ENCODE measurements around the gene KLHL30.
A peak's percentile ranks its signal among the peaks of the same experiment; 100 is the strongest.
"Not testable (repeated sequence)": the region's sequence is repeated elsewhere in the genome, so short reads cannot be mapped to it uniquely, and the experiment has no call there.

The KLHL30 gene

DNA sequence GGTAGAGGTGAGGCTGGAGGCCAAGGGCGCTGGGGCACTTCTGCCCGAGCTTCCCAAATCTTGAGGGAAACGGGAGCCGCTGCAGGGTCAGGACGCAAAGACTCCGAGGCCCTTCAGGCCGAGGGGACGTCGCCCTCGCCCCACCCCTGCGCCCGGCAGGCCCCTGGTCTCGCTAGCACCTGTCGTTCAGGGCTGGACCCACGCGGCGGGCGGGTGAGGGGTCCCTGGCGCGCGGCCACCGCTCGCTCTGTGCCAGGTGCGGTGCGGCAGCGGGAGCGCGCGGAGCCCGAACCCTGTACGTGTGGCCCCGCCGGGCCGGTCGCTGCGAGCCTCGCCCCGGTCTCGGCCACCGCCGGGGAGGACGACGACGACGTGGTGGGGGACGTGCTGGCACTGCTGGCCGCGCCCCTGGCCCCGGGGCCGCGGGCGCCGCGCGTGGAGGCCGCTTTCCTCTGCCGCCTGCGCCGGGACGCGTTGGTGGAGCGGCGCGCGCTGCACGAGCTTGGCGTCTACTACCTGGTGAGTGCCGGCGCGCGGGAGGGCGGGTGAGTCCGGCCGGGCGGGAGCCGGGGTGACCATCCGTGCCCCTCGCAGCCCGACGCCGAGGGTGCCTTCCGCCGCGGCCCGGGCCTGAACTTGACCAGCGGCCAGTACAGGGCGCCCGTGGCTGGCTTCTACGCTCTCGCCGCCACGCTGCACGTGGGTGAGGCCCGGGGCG, 25.2 kb downstream of the KLHL30 start:
- no peak for DNase-seq (ENCODE audit: low spot score)

DNA sequence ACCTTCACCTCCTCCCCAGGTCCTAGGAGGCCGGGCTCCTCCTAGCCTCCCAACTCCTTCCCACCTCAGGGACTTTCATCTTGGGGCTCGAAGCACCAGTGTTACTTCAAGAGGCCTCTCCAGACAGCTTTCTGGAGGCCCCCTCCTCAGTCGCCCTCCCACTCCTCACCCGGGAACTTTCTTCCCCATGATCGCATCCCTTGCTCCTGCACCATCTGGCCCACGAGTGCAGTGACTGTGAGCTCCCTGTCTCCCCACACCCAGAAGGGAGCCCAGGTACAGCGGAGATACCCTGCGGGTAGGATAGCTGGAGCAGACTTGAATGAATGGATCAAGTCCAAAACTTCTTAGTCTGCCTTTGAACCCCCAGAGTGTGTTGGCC, 26.4 kb downstream of the KLHL30 start:
- no peak for DNase-seq (ENCODE audit: low spot score)

DNA sequence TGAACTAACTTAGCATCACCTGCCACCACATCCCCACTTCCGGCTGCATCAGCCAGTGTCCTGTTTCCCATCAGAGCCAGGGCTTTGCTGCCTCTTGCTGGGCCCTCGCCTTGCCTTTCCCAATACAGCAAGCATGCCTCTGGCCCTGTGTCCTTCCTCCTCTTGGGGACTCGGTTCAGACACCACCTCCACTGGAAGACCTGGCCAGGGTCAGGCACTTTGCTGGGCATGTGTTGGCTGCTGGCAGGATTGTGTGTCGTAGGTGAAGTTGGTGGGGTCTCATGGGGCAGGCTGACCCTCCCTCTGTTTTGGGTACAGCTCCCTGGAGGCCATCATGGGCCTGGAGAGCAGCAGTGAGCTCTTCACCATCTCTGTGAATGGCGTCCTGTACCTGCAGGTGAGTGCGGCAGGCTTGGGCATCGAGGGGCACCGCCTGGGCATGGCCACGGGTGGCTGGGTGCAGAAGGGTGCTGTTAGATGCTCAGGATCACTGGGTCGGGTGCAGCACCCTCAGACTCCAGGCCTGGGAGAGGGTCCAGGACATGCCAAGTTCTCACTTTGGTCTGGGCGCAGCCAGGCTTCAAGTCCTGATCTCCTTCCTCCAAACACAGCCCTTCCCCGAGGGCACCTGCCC, 26.9 kb downstream of the KLHL30 start:
- DNase-seq (ENCODE audit: low spot score): no peak

DNA sequence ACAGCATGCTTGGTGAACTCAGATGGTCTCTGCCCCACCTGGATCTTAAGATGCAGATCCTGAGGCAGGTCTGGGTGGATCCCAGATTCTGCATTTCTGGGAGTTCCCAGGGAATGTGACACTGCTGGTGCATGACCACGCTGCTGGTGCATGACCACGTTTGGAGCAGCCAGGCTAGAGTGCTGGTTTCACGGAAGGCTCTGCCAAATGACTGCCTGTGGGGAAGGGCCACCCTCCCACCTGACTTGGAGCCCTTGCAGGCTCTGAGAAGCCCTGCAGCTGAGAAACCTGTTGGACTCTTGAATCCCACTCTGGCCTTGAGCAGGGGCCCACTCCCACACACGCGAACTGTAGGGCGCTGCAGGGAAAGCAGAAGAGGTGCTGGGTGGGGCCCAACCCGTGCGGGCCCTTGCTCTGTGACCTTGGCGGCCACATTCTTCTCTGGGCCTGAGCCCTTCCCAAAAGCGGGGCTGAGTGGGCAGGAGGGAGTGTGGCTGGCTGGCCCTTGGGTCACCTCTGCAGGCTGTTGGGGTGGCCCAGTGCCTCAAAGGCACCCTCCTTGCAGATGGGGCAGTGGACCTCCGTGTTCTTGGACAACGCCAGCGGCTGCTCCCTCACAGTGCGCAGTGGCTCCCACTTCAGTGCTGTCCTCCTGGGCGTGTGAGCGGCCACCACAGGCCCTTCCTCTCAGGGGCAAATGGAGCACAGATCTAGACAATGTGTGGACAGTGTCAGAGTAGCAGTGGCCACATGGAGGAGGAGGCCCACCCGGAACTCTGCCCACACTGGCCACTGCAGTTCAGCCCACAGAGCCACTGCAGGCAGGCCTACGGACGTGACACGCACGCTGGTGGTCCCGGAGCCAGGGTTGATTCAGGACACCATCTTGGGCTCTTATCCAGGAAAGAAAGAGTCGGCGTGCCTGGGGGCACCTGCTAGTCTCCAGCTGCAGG, 28.2 kb downstream of the KLHL30 start:
- DNase-seq (ENCODE audit: low spot score): no peak

DNA sequence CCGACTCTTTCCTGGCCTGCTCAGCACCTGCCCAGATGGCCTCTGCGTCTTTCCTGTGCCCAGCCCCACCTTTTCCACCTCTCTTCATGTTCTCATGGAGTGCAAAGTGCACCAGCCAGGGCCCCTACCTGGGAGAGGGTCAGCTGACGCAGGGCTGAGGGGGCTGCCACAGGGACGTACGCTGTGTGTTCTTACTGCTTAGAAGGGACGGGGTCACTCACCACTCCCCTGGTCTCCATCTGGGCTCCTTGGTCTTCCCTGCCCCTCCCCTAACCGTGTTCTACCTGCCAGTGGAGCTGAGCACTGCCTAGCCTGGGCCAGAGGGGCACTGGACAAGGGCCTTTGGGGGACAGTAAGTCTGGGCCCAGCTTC, 28.9 kb downstream of the KLHL30 start:
- DNase-seq (ENCODE audit: low spot score): no peak

DNA sequence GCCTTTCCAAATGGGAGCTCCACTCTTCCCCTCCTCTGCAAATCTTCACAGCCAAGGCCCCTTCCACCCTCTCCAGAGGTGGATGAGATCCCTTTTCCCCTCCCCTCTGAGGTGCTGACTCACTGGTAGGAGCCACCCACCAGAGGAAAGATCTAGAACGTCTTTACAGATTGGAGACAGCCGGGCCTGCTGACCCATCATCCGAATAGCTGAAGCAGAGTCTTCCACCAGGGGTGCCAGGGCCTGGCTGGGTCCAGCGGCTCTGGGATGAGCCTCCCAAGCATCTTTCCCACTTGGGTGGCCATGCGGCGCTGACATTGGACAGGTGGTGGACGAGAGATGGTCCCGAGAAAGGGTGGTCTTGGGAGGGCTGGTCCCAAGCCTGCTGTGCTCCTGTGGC, 29.3 kb downstream of the KLHL30 start:
- no peak for DNase-seq (ENCODE audit: low spot score)

DNA sequence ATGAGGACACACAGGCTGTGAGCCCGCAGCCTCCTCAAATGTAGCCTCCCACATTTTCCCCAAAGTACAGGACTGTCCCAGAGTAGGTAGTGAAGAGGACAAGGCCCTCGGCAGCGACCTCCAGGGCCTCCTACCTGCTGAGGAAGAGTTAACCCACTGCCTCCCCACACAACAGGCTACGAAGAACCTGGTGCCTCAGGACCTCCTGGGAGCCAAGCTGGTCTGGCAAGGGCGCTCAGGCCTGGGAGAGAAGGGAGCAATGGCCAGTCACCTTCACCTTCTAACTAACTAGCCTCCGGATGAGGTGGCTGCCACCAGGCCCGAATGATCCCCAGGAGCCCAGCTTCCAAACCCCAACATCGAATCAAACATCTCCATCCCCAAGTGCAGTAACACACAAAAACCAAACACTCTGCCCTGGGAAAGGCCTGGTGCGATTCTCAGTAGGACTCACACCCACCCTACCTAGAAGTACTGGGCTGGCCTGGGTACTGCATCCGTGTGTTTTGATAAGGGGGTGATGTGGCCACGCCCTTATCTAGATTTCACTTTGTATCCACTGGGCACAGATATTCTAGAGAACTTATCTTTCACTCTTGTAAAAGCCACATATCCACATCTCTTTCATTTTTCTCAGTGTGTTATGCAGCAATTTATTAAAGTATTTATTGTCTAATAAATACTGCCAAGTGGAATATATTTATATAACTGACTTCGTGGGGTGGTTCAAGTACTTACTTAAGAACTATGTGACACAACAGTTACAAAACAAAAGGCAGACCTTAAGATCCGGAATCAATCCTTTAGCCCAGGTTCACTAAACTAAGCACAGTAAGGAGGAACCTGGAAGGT, 30.0 kb downstream of the KLHL30 start:
- no peak for DNase-seq (ENCODE audit: low spot score)

DNA sequence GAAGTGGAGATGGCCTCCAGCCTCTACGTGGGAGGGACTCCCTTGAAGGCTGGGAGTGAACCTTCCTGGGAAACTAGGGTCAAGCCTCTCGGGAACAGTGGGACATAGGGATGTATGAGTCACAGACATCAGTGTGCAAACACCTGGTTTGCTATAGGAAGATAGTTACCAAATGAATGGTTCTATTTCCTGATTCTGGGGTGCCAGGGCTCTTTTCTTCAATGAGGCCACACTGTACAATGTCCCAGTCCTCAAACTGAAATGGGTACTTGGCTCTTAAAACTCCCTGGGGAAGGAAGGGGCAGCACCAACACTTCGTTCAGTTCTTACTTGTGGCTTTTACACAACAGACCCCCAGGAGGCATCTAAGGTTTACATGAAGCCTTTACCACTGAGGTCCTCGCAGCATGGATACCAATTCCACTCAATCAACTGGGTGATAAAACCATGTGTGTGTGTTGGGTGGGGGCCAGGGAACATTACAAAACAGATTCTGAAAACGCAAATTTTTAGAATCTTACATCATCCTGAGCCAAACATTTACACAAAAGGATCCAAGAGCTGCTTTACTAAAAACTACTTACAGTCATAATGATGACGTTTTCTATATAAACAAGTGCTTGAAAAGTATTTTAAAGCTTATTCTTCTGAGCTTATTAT, 30.7 kb downstream of the KLHL30 start:
- DNase-seq (ENCODE audit: low spot score): peak; percentile 73

DNA sequence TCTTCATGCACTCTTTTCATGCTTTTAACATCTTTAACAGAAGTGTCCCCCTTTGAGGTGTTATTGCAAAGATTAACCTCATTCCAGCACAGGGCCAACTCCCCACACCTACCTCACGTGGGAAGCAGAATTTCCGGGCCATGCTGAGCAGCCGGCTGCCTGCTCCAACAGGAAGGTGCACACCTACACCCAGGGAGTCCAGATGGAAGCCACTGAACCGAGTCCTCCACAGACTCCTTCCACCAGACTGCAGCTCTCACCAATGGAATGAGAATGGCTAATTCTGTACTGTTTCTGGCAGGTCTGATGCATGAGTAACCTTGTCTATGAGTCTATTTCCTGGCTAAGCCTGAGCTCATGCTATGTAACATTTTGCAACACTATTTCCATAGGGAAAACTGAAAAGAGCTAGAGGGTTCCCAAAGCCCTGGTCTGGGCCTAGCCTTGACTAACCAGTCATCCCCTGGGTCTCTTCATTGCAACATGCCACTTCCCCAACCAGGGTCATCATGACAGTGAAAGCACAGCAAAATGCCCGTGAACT, 31.3 kb downstream of the KLHL30 start:
- DNase-seq (ENCODE audit: low spot score): peak; percentile 92

DNA sequence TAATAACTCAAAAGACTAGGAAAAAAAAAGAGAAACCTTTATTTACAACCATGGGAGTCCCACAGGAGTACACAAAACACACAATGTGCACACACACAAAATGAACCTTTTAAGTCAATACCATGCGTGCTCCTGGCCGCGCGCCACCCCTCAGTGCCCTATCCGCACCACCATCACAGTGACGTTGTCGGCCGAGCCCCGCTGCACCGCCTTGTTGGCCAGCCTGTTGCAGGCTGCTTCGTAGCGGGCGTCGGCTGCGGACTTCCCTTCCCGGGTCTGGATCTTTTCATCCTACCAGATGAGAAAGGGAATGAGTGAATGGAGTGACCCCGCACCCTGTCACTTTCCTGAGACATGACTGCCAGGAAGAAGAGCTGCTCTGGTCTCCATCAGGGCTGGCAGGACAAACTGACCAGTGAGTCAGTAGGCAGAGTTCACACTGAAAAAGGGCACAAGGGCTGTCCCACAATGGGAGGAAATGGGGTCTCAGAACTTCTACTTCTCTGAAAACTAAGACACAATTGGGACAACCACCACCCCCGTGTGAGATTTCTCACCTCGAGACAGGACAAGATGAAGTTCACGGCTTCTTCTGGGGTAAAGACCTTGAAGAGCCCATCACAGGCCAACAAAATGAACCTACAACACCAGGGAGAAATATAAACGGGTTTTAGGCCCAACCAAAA, 32.1 kb downstream of the KLHL30 start:
- no peak for DNase-seq (ENCODE audit: low spot score)

DNA sequence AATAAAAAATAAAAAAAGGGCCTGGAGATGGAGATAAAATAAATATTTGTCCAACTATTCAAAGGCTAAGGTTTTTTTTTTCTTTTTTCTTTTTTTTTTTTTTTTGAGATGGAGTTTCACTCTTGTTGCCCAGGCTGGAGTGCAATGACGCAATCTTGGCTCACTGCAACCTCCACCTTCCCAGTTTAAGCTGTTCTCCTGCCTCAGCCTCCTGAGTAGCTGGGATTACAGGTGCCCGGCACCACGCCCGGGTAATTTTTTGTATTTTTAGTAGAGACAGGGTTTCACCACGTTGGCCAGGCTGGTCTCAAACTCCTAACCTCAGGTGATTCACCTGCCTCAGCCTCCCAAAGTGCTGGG, 32.6 kb downstream of the KLHL30 start:
- DNase-seq (ENCODE audit: low spot score): not testable (repeated sequence)

DNA sequence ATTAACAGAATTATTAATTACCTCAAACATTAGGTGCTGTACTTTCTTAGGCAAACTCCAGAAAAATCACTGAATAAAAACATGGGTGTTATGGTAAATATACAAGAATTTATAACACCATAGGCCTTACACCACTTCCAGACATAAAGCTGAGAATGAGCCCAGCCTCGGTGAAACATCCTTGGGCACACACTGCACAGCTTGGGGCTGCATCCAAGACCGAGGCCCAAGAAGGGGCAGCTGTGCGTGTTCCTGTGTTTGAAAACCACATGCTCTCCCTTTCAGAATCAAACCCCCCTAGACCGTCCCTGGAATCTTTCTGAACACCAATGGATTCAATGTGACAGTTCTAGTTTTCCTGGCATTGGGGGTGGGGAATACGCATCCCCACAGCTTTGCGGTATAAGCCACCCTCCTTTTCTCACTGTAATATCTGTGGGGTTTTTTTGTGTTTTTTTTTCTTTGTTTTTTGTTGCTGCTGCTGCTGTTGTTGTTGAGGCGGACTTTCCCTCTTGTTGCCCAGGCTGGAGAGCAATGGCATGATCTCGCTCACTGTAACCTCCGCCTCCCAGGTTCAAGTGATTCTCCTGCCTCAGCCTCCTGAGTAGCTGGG, 33.2 kb downstream of the KLHL30 start:
- no peak for DNase-seq (ENCODE audit: low spot score)

DNA sequence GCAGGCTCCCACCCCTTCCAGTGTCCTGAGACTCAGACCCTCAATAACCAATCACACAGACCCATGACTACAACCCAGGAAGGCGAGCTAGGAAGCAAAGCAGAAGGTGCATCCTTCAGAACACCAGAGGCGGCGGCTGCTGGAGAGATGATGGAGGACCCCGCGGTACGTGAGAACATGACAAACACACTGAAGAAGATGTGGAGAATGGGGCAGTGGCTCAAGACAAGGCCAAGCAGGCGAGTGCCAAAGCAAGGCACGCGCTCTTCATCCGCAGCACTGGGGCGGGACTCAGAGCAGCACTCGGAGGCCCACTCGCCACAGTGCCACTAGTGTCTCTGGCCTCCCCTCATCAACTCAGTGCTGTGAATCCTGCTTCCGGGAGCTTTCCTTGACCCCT, 34.0 kb downstream of the KLHL30 start:
- no peak for DNase-seq (ENCODE audit: low spot score)

DNA sequence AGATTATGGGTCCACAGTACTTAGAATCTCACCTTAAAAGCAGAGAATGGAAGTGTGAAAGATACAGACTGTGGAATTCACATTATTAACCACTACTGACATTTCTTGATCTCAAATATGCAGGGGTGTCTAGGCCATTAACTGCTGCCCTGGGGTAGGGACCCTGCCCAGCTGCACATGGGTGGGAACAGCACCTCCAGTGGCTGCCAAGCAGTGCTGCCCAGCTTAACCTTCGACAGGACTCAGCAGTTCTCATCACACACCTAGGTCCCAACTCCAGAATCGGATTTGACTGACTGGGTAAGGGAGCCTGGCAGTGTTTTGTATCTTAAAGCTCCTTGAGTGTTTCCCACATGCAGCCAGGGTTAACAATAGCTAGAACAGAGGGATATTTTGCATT, 35.2 kb downstream of the KLHL30 start:
- DNase-seq (ENCODE audit: low spot score): no peak

DNA sequence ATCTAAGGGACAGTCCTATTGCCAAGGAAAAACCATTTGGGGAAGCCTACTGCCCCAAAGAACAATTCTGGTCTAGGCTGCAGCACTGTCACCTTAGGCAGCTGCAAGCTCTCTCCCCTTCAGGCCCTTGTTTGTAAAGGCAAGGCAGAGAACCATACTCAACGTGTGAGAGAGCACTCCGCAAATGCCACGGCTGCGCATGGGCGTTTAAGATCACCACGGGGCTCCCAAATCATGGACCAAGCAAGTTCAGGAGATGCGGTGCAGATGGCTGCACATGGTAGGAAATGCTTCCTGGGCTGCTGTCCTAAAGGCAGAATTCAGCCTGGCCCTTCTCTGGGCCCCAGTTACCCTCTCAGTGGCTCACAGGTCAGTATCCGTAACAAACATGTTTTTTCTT, 35.8 kb downstream of the KLHL30 start:
- DNase-seq (ENCODE audit: low spot score): no peak

DNA sequence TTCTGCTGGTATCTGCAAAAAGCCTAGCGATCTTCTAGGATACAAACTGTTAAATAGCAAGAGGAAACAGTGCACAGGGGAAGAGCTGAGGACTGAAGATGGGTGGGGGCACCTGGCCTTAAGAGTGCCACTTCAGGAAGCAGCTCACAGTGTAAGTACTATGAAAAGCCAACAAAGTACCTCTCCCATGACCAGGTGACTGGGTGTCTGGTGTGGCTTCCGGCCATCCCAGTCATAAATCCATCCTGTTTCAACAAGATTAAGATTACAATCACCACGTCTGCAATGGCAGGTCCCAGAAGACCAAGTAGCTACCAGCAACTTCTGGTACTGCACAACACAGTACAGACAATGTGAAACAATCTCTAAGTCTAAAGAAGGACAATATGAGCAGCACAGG, 36.2 kb downstream of the KLHL30 start:
- no peak for DNase-seq (ENCODE audit: low spot score)

DNA sequence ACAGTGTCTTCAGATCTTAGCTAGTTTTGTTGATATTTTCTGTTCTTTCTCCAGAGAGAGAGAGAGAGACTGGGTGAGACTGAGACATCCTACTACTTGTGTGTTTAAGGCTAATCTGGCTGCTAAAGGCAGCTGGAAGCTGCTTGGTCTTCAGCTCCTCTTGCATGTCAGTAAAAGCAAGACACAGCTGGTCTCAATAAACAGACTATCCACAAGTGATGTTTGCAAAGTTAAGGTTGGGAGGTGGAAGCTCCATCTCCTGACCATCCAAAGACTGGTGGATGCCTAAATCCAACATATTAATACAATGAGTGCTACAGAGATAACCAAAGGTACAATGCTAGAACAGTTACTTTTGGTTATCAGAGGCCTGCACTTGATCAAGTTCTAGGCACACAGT, 38.1 kb downstream of the KLHL30 start:
- no peak for DNase-seq (ENCODE audit: low spot score)

DNA sequence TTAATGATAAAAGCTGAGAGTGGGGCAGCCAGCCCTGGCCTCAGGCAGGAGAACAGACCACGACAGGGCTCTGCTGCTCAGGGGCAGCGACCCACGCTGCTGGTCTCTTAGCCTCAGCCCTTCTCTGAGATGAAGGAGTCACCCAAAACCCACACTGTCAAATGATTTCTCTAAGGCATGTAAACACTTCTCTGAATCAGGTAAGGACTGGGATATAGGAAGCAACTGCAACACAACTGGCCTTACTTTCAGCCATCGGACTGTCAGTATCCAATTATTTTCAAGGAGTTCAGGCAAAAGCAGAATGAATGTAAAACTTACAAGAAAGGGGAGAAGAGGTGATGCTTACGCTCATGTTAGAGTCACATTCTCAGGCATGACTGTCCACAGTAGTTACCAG, 42.1 kb downstream of the KLHL30 start:
- no peak for DNase-seq (ENCODE audit: low spot score)

DNA sequence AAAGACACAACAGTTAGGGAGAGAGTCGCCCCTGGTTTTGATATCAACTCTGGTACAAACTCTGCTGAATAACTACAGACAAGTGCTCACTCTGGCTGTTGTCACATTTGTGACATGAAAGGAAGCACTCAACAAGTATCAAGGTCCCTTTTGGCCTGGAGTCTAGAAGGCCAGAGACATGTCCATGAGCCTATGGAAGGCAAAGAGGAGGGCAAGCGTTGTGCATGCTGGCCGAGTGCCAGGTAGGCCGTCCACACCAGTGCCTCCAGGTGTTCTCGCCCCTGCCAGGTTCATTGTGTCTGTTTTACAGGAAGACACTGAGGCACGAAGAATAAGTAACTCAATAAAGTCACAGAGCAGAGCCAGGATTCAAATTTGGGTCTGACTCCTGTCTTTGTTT, 43.9 kb downstream of the KLHL30 start:
- no peak for DNase-seq (ENCODE audit: low spot score)

DNA sequence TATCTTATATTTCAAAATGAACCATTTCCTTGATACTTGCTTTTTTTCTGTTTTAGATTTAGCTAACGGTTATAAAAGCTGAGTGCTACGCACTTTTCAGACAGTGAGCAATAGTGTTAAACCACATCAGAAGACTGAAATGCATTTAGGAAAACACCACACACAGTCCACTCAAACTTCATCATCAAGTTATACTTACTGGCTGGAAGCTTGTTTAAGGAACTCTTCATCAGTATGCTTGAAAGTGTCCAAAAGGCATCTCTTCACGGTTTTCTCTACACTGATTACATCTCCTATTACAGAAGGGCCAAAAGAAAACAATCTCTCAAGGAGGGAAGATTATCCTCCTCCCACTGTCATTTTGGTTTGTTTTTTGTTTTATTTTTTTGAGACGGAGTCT, 45.4 kb downstream of the KLHL30 start:
- no peak for DNase-seq (ENCODE audit: low spot score)

Data from AG08395 (cell line).